Ureter (tissue), 1 donor: ENCODE results near the gene MYLK. TPM values are rescaled to one million over a fixed set of nuclear protein-coding genes. Genes with fewer than 3 reads are reported as not detected.

ENCODE experiments used
- DNase-seq: peaks from one replicate; pipeline ENCODE4 v3.0.0-alpha.2; 2020; ENCODE audit warnings: low spot score
- total RNA-seq: library from RNA; stranded (reverse); gene quantifications from one replicate; pipeline ENCODE4 v1.2.4, GENCODE V29; 2023
- donor health status: DM: yes; HTN: yes; CAD: no.

The MYLK gene
- total RNA-seq, 1 donor from 2014 or later = 942 TPM

DNA sequence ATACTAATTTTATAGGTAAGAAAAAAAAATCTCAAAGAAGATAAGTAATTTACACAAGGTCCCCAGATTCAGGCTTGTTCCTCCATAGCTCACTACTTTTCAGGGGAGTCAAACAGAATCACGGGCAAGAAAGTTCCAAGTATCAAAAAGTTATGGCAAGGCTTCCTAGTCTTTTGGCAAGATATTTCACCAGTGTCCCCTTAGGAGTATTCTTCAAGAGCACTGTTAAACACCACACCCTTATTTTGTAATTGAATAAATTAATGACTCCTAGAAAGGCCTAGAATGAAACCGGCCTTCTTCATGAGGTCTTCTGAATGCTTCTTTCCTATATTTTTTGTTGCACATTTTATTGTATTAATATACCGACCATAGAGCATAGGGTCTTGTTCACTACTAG lies 109.7 kb downstream of the MYLK start:
- no peak for DNase-seq

DNA sequence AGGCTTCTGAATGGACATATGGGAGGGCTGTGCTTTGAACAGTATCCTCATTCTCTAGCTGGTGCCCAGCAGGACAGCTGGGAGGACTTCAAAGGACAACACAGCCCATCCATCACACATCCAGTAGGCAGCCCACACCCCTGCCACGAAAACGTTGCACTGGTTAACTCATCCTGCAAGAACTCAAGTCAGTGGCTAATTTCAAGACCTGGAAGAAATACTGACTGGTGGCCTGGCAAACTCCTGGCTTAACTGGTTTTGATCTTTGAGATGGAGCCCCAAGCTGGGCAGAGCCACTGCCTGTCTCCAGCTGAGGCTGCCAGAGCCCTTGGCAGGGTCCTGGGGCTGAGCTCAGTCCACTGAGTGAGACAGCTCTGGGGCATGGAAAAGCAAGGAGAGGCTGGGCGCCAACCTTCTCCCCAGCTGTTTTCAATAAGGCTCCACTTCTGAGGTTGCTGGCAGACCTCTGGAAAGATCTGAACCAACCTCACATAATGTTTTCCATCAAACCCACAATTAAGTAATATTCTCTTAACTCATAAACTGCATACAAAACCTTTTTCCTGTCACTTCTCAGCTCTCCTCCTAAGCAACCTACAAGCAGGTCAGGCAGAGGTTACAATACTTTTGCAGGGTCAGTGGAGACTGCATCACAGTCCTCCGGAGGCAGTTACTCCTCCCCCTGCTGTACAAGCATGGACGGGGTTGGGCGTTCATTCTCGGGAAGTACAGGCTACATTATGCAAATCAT lies 110.3 kb downstream of the MYLK start:
- DNase-seq = no peak

DNA sequence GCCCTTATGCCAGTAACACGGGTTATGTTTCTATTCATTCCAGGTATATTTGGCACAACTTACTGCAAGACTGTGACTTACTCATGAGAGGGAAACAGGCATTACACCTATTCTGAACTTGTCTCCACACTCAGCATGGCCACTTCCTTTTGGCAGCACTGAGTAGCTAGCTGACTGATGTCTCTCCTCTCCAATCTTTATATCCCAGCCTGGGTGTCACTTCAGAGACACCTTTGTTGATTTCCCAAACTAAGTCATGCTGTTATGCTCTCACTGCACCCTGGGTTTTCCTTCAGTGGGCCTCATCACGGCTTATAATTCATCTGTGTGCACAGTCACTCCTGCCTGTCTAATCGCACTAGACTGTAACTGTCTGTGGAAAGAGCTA lies 114.8 kb downstream of the MYLK start:
- DNase-seq = no peak

DNA sequence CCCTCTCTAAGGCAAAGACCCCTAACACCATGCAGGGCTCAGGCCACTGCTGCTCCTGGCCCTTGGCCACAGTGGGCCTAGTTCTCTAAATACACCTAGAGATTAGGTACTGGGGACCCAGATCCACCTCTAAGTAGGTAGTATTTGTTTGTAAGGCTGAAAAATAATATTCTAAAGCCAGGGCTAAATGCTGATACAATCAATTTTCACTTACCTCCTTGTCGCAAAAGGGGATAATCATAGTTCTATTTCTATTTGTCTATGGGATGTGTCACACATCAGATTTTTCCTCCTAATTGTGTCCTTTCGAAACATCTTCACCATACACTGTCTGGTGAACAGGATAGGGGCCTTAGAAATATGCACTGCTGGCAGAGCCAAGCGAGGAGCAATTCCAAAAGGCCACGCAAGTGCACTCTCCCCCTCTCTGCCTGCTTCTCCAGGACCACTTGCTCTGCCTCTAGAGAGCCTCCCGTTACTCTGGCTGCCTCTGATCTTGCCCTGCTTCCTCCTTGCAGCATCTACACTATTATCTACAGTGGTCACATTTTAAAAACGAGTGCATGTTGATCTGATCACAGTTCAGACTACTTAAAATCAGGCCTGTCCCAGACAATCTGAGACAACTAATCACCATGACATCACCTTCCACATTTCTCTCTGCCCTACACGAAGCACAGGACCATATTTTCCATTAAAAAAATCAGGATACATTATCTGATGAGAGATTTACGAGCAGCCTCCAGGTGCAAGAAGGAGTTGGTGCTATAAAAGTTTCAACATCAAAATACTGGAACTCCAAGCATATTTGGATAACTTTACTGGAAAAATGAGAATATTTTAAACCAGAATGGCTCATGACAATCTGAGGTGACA lies 115.4 kb downstream of the MYLK start:
- no peak for DNase-seq

DNA sequence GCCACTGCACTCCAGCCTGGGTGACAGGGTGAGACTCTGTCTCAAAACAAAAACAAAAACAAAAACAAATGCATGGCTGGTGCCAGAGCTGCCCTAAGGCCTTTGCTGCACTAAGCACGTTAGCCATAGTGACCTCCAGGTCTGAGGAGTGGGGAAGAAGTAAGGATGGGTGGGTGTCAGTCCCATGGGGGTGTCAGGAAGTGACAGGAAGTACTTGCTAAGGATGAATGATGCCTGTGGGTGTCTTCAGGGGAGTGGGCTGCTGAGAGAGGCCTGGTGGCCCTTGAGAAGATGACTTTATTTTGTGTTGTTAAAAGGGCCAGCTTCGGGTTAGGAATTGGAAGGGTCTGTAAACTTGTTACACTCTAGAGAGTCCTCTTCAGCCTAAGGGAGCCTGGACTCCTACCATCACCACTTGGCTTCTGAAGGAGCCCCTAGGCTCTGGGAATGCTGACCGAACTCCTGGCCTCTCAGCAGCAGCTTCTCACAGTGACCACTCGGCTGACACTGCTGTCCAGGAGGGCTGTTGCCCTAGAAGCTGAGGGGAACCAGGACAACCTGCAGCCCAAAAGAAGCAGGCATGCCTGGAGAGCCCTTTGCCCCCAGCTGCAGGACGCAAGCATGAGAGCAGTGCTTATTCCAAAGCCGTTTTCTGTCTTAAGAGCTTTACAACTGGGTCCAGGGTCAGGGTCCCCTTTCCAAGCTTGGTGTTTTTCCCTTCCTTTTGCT lies 116.4 kb downstream of the MYLK start:
- DNase-seq = no peak

DNA sequence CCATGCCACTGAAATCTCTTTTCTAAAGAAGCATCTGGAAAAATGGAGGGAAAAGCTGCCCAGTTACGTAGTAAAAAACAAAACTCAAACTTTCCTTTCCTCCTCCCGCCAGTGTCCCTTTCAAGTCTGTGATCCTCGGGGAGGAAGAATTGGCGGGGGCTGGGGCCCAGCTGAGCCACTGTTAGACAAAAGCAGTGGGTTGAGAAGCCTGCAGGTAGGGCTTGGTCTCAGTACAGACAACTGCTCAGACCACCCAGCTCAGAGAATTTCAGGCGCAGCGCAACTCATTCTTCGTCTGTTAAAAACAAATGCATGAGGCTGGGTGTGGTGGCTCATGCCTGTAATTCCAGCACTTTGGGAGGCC lies 117.1 kb downstream of the MYLK start:
- no peak for DNase-seq

DNA sequence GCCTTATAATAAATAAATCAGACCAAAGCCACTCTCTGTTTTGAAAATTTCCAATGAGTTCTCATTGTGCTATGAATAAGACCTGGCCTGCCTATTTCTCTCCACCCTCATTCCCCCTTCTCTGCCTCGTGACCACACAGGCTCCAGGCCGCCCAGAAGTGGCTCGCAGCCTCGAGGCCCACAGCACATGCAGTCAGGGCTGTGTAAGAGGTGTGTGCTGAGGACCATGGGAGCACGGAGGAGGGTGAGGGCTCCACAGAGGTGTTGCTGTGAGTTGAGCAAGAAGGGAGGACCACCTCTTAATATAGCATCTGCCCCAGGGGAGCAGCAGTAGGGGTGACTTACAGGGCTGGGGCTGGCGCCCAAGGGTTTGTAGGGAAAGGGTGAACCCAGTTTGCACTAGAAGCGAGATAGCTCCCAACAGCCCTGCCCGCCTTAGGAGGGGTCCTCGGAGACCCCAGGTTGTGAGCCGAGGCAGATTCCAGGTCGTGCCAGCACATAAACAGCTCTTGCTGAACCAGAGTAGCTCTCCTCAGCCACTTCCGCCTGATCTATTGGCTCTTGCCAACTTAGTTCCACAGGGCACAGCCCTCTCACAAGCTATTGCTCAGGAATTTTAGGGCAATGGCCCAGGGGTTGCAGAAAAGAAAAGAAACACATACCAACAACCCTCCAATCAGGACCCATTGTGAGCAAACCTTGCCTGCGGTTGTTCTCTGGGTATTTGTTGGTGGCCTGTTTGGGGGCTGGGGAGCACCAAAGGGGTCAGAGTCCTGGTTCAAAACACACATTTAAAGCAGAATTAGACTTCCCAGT lies 117.7 kb downstream of the MYLK start:
- no peak for DNase-seq

DNA sequence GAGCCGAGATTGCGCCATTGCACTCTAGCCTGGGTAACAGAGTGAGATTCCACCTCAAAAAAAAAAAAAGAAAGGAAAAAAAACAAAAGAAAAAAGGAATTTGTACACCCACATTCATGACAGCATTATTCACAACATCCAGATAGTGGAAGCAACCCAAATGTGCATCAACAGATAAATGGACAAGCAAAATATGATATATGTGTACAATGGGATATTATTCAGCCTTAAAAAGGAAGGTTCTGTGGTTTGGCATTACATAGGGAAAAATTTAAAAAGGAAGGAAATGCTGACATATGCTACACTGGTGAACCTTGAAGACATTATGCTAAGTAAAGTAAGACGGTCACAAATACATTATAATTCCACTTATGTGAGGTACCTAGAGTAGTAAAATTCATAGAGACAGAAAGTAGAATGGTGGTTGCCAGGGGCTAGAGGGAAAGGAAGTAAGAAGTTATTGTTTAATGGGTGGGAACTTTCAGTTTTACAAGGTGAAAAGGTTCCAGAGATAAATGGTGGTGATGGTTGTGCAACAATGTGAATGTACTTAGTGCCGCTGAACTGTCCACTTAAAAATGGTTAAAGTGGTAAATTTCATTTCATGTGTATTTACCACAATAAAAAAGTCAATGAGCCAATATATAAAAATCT lies 118.5 kb downstream of the MYLK start:
- no peak for DNase-seq

DNA sequence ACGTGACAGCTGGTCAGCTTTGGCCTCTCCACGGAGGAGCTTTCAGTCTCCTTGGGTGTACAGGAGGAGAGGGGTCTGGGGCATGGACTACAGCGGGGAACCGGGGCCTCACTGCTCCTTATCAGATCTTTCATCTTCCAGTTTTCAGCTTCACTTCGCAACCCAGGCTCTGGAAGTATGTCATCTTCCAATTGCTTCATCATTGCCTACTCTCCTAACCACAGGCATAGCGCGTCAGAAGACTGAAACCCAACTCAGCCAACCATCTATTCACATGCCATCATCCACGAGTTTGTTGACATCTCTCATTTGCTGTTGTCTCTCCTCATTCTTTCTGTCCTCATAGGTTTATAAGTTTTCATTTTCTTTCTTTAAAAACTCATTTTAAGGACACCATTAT lies 119.5 kb downstream of the MYLK start:
- no peak for DNase-seq

DNA sequence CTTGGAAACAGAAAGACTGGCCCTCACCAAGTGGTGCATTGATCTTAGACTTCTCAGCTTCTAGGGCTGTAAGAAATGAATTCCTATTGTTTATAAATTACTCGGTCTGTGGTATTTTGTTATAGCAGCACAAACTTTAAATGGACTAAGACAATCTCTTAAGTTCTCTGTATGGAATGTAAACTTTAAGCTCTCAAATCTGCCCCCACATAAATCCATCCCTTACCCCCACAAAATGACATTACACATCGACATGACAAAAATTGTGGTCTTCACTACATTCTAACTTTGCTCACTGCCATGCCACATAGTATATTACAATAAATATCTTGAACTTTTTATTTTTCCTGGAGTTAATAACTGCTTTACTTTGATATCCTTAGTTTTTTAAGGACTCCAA lies 121.3 kb downstream of the MYLK start:
- no peak for DNase-seq

DNA sequence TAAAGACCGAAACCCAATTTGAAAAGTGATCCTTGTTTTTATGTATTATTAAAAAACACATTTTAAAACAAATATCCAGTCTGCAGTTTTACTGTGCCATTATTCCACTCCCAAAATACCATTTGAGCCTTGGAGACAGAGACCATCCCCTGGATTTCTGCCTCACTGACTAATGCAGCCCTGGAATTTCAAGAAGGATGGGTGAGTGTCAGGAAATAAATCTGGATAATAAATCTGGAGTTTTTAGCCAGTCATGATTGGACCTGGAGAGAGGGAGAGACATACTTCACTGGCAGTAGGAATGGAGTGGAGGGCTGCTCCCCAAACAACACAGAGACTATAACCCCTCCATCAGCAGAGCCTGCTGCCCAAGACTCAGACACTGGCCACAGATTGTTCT lies 123.3 kb downstream of the MYLK start:
- no peak for DNase-seq

DNA sequence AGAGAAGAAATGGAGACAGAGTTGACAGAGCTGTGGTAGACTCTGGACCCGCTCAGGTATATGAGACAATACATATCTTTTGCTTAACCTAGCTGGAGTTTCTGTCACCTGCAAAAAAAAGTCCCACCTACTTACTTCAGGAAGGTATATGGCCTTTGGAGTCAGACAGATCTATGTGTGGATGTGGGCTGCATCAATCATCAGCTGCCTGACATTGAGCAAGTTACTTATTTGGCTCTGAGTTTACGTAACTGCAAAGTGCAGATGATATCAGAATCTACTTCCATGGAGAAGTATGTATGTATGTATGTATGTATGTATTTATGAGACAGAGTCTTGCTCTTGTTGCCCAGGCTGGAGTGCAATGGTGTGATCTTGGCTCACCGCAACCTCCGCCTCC lies 124.3 kb downstream of the MYLK start:
- DNase-seq = no peak

DNA sequence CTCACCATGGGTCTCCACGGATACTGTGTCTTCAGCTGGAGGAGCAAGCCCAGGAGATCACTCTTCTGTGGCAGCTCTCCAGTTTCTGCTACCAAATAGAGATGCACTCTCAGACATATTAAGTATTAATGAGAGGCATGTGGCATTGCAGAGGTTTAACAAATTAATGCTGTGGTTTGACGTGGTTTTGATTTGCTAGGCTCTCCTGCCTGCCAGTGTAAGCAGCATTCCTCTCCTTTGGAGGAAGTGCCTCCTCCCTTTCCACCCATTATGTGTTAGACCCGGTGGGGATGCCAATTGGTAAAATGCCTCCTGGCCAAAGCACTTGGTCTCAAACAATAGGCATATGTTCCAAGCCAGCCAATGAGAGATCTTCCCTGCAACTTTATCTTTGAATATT lies 124.8 kb downstream of the MYLK start:
- no peak for DNase-seq

DNA sequence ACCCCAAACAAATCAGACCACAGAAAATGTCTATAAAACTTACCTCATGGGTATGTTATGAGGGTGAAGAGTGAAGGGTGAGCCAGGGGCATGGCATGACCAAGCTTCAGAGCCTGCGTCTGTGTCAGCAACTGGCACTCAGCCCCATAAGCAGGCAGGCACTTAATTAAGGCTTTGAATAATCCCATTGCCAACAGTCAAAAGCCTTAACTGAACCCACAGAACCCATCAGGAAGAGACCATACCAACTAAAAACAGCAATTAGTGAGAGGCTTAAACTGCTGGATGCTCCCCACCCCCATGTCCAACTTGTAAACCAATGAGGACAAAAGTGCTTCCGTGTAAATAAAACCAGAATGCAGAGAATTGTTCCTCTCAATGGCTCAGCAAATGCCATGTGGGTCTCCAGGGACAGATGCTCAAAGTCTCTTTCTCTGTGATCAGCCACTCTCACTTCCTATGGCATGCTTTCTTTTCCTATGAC lies 126.0 kb downstream of the MYLK start:
- DNase-seq = no peak

DNA sequence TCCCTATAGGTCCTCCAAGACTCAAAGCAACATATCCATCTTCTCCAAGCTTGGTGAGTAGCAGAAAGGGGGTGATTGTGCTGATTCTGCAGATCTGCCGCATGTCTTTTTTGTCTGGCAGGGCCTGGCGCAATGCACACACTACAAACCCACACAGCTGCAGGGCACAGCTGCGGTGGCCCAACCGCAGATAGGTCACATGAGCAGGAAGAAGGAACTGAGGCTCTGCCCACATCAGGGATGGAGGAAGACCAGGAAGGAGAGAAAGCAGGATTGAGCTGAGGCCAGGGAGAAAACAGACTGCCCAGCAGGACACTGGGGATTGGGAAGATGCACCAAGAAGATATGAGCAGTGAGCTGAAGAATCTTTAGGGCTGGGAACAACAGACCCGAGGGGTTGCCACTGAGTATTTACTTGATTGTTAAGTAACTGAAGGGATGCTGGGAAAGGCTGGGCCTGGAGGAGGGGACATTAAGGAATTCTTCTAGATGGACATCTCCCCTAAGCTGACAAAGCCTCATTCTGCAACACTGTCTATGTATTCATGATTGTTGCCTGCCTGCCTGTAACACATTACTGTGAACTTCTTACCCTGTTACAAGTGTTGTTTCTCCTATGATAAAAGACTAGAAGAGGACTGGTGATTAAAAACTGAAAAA lies 126.7 kb downstream of the MYLK start:
- no peak for DNase-seq

DNA sequence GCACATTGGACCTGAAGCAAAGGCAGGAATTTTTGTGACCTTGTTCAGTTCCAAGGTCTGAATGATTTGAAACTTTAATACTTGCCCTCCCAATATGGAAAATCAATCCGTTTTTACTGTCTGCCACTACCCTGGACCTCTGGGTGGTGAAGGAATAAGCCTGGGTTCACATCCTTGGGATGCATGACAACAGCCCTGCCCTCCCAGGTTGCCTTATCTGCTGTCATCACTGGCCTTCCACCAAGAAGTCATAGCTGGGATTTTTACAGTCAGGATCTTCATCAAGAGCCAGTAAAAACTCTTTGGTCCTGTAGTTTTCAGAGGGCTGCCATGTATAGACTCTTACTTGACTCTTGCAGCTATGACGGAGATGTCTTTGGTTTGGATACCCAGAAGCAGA lies 128.6 kb downstream of the MYLK start:
- no peak for DNase-seq

DNA sequence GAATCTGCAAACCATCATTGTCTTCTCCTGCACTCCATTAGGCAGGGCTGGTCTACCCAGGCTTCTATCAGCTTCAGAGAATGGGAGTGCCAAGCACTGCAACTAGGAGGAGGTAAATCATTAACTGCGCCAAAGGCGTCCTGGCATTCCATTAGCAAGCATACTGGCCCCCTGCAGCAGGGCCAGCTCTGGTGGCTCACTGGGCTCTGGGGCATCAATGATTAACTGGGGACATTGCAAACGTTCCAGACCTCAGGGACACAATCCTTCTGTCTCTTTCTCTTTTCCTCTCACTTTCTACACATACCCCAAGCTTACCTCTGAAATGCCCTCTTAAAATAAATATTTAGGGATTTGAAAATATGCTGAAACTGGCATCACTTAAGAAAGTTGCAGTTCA lies 129.0 kb downstream of the MYLK start:
- DNase-seq = no peak

DNA sequence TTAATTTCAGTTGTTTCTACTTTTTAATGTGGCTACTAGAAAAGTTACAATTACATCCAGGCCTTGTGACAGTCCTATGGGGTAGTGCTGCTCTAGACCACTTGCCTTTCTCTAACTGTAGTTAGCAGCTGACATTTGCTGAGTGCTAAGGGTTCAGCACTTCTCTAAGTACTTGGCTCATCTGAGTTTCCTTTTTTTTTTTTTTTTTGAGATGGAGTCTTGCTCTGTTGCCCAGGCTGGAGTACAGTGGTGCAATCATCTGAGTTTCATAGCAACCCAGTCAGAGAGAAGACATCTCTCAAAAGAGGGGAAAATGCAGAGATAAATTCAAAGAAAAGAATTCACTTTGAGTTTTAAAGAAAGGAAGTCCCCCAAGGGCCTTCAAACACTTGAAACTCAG lies 130.8 kb downstream of the MYLK start:
- no peak for DNase-seq

DNA sequence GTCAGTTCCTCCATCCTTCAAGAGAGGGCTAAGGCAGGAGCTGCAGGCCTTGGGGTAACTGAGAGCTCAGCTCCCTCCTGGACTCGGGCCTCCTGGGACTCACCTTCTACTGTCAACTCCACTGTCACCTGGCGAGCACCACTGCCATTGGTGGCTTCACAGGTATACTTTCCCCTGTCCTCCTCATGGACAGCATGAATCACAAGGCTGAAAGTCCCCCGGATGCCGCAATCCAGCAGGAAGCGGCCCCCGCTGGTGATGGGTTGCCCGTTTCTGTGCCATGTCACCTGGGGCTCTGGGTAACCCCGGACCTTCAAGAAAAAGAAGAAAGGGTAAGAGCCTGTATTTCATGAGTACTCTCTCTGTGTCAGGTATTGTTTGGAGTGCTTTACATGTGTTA lies 131.9 kb downstream of the MYLK start:
- DNase-seq = no peak

DNA sequence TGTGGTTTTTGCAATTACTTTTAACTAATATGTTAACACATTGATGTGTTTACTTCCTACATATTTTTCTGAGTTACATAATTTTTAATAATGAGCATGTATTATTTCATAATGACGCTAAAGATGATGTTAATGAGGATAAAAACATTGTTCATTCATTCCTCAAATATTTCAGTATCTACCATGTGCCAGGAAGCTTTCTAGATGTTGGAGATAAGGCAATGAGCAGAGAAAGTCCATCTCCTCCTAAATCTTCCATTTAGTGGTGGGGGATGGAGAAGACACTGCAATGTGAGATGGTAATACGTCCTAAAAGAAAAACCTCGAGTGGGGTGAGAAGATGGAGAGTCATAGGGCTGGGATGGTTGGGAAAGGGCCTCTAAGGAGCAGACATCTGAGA lies 132.7 kb downstream of the MYLK start:
- DNase-seq = no peak
